KOPT-K1 (cell line): ENCODE data around the gene JMJD1C.

Source experiments
- H3K27ac ChIP-seq: fragments of 200-600 bp; sonication (generic); 2 replicates; pipeline ENCODE4 v1.5.1; 2016; ENCODE audit warnings: antibody characterized with exemption, mild to moderate bottlenecking, low read depth, low read length; ENCODE audit not compliant: poor library complexity, severe bottlenecking
- H3K36me3 ChIP-seq: fragments of 200-600 bp; sonication (generic); 2 replicates; pipeline ENCODE4 v1.5.1; 2017; ENCODE audit warnings: antibody characterized with exemption, mild to moderate bottlenecking, low read length, moderate library complexity; ENCODE audit not compliant: insufficient read depth
- H3K9me3 ChIP-seq: fragments of 200-600 bp; sonication (generic); 2 replicates; pipeline ENCODE4 v1.5.1; 2017; ENCODE audit warnings: antibody characterized with exemption, low read length, mild to moderate bottlenecking; ENCODE audit not compliant: insufficient read depth, poor library complexity, severe bottlenecking

The JMJD1C gene

GRCh38 chr10:63128443-63128842, 337.3 kb downstream of the JMJD1C start:
- Histone ChIP-seq H3K9me3 (peaks cover 10% of the 10 kb centered on the region), H3K27ac (no peak overlapping the region), H3K36me3 (no peaks in the 10 kb centered on the region)

GRCh38 chr10:63125459-63125858, 340.3 kb downstream of the JMJD1C start:
- Histone ChIP-seq H3K27ac (no peak overlapping the region), H3K9me3 (no peaks in the 10 kb centered on the region), H3K36me3 (no peaks in the 10 kb centered on the region)

DNA sequence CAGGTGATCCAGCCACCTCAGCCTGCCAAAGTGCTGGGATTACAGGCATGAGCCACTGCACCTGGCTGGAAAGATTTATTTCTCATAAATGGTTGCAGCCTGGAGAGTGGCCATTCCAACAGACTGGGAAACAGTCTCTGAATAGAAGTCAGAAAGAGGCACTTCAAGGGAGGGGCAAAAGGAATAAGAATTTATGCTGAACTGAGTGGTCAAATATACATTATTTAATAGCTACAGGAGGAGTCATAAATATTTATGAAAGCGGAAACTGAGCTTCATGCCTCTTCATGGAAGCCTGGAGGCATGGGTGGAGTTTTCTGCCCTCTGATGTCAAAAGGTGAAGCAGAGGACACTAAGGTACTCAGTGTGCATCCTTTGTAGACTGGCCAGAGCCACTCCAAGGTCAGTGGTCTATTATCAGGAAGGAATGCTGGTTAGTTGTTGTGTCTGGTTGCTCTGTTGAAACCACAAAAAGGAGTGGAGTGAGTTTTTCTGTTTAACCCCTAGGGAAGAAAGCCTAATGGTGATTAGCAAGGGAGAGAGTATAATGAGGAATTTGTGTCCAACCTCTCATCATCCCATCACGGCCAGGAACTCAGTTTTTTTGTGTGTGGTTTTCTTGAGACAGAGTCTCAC, 341.9 kb downstream of the JMJD1C start:
- no peaks in the 10 kb centered on the region for H3K36me3 ChIP-seq
- no peak overlapping the region for H3K27ac ChIP-seq
- no peaks in the 10 kb centered on the region for H3K9me3 ChIP-seq

- no peak overlapping the region for H3K27ac ChIP-seq
- H3K9me3 ChIP-seq = no peaks in the 10 kb centered on the region
Measured at GRCh38 chr10:63120554-63120953, 345.2 kb downstream of the JMJD1C start.

DNA sequence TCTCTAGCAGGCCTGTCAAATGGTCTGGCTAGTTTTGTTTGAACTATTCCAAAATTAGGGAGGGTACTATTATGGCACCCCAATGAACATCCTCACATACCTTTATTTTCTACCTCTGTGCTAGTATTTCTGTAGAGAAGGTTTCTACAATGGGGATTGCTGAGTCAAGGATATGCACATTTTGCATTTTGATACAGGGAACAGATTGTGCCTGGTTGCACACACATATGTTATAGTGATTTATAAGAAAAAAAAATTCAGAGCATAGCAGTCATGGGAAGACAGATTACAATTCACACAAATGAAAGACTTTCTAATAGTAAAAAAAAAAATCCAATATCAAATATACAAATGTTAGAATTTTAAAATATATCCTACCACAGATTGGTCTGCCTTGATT, 346.7 kb downstream of the JMJD1C start:
- Histone ChIP-seq H3K27ac (no peak overlapping the region), H3K9me3 (no peaks in the 10 kb centered on the region), H3K36me3 (no peaks in the 10 kb centered on the region)

More at GRCh38 chr10:63120554-63120953, 345.2 kb downstream of the JMJD1C start:
- H3K36me3 ChIP-seq = no peaks in the 10 kb centered on the region
